GM23338 (cell line): ENCODE measurements around the gene RAMP3.
"Not testable (repeated sequence)": the region's sequence is repeated elsewhere in the genome, so short reads cannot be mapped to it uniquely, and the experiment has no call there.

Experiments
- CREB1 ChIP-seq: fragments of 250-450 bp; sonication (Bioruptor Pico); IDR thresholded peaks from 2 replicates; pipeline ENCODE4 v1.5.0; 2020; ENCODE audit warnings: low read depth, mild to moderate bottlenecking, moderate library complexity
- ETS1 ChIP-seq: IDR thresholded peaks from 2 replicates; pipeline ENCODE4 v1.6.1; 2016; ENCODE audit warnings: antibody characterized with exemption
- EZH2 ChIP-seq: fragments of 200-600 bp; sonication (generic); IDR thresholded peaks from one replicate; pipeline ENCODE4 v1.8.0; 2017; ENCODE audit warnings: antibody characterized with exemption, mild to moderate bottlenecking, low read depth; ENCODE audit not compliant: unreplicated experiment
- EZH2phosphoT487 ChIP-seq: fragments of 200-600 bp; sonication (generic); IDR thresholded peaks from one replicate; pipeline ENCODE4 v1.8.1; 2018; ENCODE audit warnings: antibody characterized with exemption; ENCODE audit not compliant: unreplicated experiment
- JUNB ChIP-seq: IDR thresholded peaks from one replicate; pipeline ENCODE4 v1.6.1; 2016; ENCODE audit warnings: antibody characterized with exemption; ENCODE audit not compliant: unreplicated experiment
- NANOG ChIP-seq: IDR thresholded peaks from 2 replicates; pipeline ENCODE4 v1.6.1; 2016; ENCODE audit warnings: antibody characterized with exemption, borderline replicate concordance
- POLR2AphosphoS5 ChIP-seq: IDR thresholded peaks from 2 replicates; pipeline ENCODE4 v1.6.1; 2016; ENCODE audit warnings: antibody characterized with exemption, low read depth
- STAT1 ChIP-seq: IDR thresholded peaks from one replicate; pipeline ENCODE4 v1.6.1; 2016; ENCODE audit warnings: antibody characterized with exemption; ENCODE audit not compliant: unreplicated experiment
- ZNF114 ChIP-seq: fragments of 250-450 bp; sonication (Bioruptor Pico); IDR thresholded peaks from 2 replicates; pipeline ENCODE4 v1.5.0; 2020; ENCODE audit warnings: mild to moderate bottlenecking, moderate library complexity
- ZNF331 ChIP-seq: fragments of 250-450 bp; sonication (Bioruptor Pico); IDR thresholded peaks from 2 replicates; pipeline ENCODE4 v1.5.0; 2020; ENCODE audit warnings: low read depth, mild to moderate bottlenecking, moderate library complexity
- ZNF462 ChIP-seq: fragments of 250-450 bp; sonication (Bioruptor Pico); IDR thresholded peaks from 2 replicates; pipeline ENCODE4 v1.5.0; 2020; ENCODE audit warnings: mild to moderate bottlenecking, moderate library complexity
- TF ChIP-seq, protein P1 (sequence below), 2 experiments: fragments of 200-600 bp in 1 of 2; sonication (generic) in 1 of 2; conservative IDR thresholded peaks; 2 replicates each; pipeline versions ENCODE4 v1.5.1 to v1.6.1; 2016 to 2017; ENCODE audit warnings: antibody characterized with exemption in 2 of 2, low read depth in 2 of 2, mild to moderate bottlenecking in 2 of 2, moderate library complexity in 1 of 2
- TF ChIP-seq, protein P2 (sequence below): IDR thresholded peaks from one replicate; pipeline ENCODE4 v1.6.1; 2018; ENCODE audit warnings: antibody characterized with exemption; ENCODE audit not compliant: unreplicated experiment

- TF ChIP-seq, protein P1, sequence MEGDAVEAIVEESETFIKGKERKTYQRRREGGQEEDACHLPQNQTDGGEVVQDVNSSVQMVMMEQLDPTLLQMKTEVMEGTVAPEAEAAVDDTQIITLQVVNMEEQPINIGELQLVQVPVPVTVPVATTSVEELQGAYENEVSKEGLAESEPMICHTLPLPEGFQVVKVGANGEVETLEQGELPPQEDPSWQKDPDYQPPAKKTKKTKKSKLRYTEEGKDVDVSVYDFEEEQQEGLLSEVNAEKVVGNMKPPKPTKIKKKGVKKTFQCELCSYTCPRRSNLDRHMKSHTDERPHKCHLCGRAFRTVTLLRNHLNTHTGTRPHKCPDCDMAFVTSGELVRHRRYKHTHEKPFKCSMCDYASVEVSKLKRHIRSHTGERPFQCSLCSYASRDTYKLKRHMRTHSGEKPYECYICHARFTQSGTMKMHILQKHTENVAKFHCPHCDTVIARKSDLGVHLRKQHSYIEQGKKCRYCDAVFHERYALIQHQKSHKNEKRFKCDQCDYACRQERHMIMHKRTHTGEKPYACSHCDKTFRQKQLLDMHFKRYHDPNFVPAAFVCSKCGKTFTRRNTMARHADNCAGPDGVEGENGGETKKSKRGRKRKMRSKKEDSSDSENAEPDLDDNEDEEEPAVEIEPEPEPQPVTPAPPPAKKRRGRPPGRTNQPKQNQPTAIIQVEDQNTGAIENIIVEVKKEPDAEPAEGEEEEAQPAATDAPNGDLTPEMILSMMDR (conservative IDR thresholded peaks at IDR 0.05; ENCODE audit: low read depth in 2 of 2): not testable (repeated sequence)
- not testable (repeated sequence) for TF ChIP-seq POLR2AphosphoS5; EZH2; EZH2phosphoT487; ZNF331 (CRISPR knock-in tag); CREB1 (CRISPR knock-in tag); JUNB; ZNF462 (CRISPR knock-in tag); NANOG; ZNF114 (CRISPR knock-in tag); STAT1; ETS1
- TF ChIP-seq, protein P2, sequence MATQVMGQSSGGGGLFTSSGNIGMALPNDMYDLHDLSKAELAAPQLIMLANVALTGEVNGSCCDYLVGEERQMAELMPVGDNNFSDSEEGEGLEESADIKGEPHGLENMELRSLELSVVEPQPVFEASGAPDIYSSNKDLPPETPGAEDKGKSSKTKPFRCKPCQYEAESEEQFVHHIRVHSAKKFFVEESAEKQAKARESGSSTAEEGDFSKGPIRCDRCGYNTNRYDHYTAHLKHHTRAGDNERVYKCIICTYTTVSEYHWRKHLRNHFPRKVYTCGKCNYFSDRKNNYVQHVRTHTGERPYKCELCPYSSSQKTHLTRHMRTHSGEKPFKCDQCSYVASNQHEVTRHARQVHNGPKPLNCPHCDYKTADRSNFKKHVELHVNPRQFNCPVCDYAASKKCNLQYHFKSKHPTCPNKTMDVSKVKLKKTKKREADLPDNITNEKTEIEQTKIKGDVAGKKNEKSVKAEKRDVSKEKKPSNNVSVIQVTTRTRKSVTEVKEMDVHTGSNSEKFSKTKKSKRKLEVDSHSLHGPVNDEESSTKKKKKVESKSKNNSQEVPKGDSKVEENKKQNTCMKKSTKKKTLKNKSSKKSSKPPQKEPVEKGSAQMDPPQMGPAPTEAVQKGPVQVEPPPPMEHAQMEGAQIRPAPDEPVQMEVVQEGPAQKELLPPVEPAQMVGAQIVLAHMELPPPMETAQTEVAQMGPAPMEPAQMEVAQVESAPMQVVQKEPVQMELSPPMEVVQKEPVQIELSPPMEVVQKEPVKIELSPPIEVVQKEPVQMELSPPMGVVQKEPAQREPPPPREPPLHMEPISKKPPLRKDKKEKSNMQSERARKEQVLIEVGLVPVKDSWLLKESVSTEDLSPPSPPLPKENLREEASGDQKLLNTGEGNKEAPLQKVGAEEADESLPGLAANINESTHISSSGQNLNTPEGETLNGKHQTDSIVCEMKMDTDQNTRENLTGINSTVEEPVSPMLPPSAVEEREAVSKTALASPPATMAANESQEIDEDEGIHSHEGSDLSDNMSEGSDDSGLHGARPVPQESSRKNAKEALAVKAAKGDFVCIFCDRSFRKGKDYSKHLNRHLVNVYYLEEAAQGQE: not testable (repeated sequence)
These were observed 6.7 kb downstream of the RAMP3 start for GRCh38 chr7:45164271-45164670.
